SJCRH30 (cell line): Measurements from ENCODE around the gene ITIH4. TPM values are rescaled to one million over a fixed set of nuclear protein-coding genes. Genes with fewer than 3 reads are reported as not detected.
"Not testable (repeated sequence)": the region's sequence is repeated elsewhere in the genome, so short reads cannot be mapped to it uniquely, and the experiment has no call there.

Experiments
- DNase-seq, 2 experiments: peaks; one replicate each; pipeline ENCODE4 v3.0.0-alpha.2; 2015 to 2020
- H3K27ac ChIP-seq: fragments of 250-450 bp; sonication (Bioruptor Pico); 2 replicates; pipeline ENCODE4 v1.5.1; 2020; ENCODE audit warnings: mild to moderate bottlenecking, moderate library complexity
- H3K27me3 ChIP-seq: fragments of 250-450 bp; sonication (Bioruptor Pico); 2 replicates; pipeline ENCODE4 v1.5.1; 2020; ENCODE audit warnings: mild to moderate bottlenecking, moderate library complexity
- H3K36me3 ChIP-seq: fragments of 250-450 bp; sonication (Bioruptor Pico); 2 replicates; pipeline ENCODE4 v1.5.1; 2020; ENCODE audit warnings: mild to moderate bottlenecking, moderate library complexity
- H3K4me1 ChIP-seq: fragments of 250-450 bp; sonication (Bioruptor Pico); 2 replicates; pipeline ENCODE4 v1.5.1; 2020; ENCODE audit warnings: mild to moderate bottlenecking, moderate library complexity
- H3K4me3 ChIP-seq: fragments of 250-450 bp; sonication (Bioruptor Pico); 2 replicates; pipeline ENCODE4 v1.5.1; 2020; ENCODE audit warnings: mild to moderate bottlenecking, moderate library complexity
- H3K9me3 ChIP-seq: fragments of 250-450 bp; sonication (Bioruptor Pico); replicated peaks from 2 replicates; pipeline ENCODE4 v1.5.1; 2020; ENCODE audit warnings: mild to moderate bottlenecking, moderate library complexity
- total RNA-seq: library from RNA; depleted of rRNA; stranded (reverse); fragments of >200 nt; shearing (Covaris generic); gene quantifications from 2 replicates; pipeline ENCODE4 v1.2.3, GENCODE V29; 2014

ITIH4 gene
- total RNA-seq, 1 experiment from 2014 or later, result not detected

DNA sequence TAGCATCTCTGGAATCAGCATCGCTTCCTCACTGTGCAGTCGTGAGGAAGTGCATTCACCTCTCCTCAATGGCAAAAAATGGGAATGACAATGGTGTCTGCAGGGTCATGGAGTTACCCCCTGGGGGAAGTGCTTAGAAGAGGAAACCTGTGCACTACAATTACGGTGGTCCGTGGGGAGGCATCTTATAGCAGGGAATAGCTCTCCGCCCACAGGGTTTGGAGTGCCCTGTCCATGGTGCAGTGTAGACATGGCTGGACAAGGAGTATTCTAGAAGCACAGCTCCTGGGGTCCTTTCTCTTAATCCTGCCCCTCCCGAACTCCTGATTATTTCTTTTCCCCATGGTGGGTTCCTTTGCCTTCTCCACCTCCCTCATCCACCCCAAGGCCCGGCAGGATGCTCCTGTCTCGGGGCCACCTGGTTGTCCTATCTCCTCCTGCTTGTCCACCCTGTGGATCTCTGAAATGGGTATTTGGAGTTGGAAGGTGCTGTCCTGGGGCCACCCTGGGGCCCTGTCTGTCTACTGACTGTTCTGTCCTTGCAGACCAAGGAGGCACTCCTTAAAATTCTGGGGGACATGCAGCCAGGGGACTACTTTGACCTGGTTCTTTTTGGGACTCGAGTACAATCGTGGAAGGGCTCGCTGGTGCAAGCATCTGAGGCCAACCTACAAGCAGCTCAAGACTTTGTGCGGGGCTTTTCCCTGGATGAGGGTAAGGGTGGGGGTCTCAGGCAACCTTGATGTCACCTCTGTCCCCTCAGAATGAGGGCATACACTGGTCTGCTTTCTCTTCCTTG, 47.9 kb downstream of the ITIH4 start:
- Histone ChIP-seq H3K4me1 (no peaks in the 10 kb centered on the region), H3K27me3 (no peaks in the 10 kb centered on the region), H3K36me3 (no peaks in the 10 kb centered on the region), H3K4me3 (no peak overlapping the region), H3K9me3 (no peaks in the 10 kb centered on the region), H3K27ac (no peak overlapping the region)
- no peak for DNase-seq

DNA sequence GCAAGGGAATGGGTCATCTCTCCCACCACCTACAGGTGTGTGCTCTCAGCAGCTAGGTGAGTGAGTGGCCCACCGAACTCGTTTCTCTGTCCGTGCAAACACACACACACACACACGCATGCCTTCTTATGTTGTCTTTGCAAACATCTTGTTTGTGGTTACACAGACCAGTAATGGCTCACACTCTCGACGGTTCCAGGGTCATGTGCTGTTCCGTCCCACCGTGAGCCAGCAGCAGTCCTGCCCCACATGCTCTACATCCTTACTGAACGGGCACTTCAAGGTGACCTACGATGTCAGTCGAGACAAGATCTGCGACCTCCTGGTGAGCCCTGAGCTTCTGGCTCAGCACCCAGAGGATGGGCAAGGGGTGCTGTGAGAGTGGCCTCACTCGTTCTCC, 48.7 kb downstream of the ITIH4 start:
- H3K27ac ChIP-seq, result no peak overlapping the region
- no peak for DNase-seq
- no peaks in the 10 kb centered on the region for H3K36me3 ChIP-seq
- no peak overlapping the region for H3K4me3 ChIP-seq
- no peaks in the 10 kb centered on the region for H3K27me3 ChIP-seq
- no peaks in the 10 kb centered on the region for H3K4me1 ChIP-seq
- no peaks in the 10 kb centered on the region for H3K9me3 ChIP-seq

DNA sequence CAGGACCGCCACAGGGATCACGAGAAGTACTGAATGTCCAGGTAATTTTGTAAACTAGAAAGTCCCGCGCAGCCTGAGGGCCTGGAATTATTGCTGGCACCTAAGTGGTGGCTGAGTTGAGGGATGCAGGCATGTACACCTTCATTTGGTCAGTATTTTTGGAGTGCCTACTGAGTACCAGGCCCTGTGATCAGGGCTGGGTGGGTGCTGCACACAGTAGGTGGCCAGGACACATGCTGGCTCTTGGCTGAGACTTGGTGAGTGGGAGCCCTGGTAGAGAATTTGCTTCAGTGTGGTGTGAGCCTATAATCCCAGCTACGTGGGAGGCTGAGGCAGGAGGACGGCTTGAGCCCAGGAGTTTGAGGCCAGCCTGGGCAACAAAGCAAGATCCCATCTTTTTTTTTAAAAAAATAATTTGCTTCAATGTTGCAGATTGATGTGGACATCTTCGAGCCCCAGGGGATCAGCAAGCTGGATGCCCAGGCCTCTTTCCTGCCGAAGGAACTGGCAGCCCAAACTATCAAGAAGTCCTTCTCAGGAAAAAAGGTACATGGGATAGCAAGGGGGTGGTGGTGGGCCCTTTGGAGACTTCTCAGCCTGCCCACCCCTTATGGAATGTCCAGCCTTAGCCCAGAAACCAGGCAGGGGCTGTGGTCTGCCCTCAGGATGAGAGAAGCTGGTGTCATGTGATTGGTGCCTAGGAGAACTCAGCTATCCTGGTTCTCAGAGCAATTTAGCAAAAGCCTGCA, 50.5 kb downstream of the ITIH4 start:
- no peak for DNase-seq
- H3K27me3 ChIP-seq, result no peaks in the 10 kb centered on the region
- H3K4me1 ChIP-seq, result no peaks in the 10 kb centered on the region
- H3K9me3 ChIP-seq, result no peaks in the 10 kb centered on the region
- H3K36me3 ChIP-seq, result no peaks in the 10 kb centered on the region
- no peak overlapping the region for H3K27ac ChIP-seq
- no peak overlapping the region for H3K4me3 ChIP-seq

- no peaks in the 10 kb centered on the region for H3K27me3 ChIP-seq
- H3K36me3 ChIP-seq, result no peaks in the 10 kb centered on the region
- no peak overlapping the region for H3K27ac ChIP-seq
- H3K4me1 ChIP-seq, result no peaks in the 10 kb centered on the region
- DNase-seq, result no peak
- no peaks in the 10 kb centered on the region for H3K9me3 ChIP-seq
- no peak overlapping the region for H3K4me3 ChIP-seq
These were observed 51.2 kb downstream of the ITIH4 start for GRCh38 chr3:52779011-52779836.

DNA sequence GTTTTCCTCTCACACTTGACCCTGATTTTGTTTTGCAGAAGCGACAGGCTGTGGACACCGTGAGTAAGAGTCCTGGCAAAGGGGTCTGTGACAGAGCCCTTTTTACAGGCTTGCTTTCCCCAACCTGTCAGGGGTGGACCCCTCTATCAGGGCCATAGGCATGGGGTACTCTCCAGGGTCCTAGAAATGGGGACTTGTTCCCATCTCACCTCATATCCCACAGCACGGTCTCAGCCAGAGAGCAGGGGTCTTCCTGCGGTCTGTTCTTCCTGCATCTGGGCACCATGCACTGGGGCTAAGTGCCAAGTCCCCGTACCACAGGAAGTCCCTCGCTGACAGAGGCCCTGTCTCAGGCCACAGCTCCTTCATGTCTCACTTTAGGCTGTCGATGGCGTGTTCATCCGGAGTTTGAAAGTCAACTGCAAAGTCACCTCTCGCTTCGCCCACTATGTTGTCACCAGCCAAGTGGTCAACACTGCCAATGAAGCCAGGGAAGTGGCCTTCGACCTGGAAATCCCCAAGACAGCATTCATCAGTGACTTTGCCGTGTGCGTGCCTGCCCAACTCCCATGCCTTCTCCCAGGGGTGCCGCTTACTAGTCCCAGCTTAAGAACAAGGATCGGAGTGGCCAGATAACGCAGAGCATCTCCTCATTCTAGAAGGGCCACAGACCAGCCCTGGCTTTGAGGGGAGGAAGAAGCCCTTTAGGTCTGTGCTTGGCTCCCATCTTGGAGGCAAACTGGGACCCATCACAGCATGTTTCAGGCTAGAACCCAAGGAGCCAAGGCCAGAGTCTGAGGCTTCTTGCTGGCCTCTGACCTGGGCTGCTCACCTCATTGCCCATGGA, 52.3 kb downstream of the ITIH4 start:
- Histone ChIP-seq H3K36me3 (no peaks in the 10 kb centered on the region), H3K27ac (no peak overlapping the region)
- DNase-seq, result no peak

GRCh38 chr3:52777127-52777958, 53.1 kb downstream of the ITIH4 start, which contains the start of gene ITIH1:
ITIH1 (plus strand) TSS chr3:52777599; CDS start chr3:52777616, 17 bp downstream.
- Histone ChIP-seq H3K36me3 (no peaks in the 10 kb centered on the region), H3K4me3 (no peak within 1 kb of the TSS), H3K4me1 (no peaks in the 10 kb centered on the region), H3K27ac (no peak within 1 kb of the TSS), H3K9me3 (no peaks in the 10 kb centered on the region), H3K27me3 (no peaks in the 10 kb centered on the region)
- DNase-seq, result no peak

More for the DNA sequence above, 52.3 kb downstream of the ITIH4 start:
- Histone ChIP-seq H3K4me1 (no peaks in the 10 kb centered on the region), H3K9me3 (no peaks in the 10 kb centered on the region), H3K27me3 (no peaks in the 10 kb centered on the region), H3K4me3 (no peak overlapping the region)

GRCh38 chr3:52776486-52776885, 54.0 kb downstream of the ITIH4 start:
- not testable (repeated sequence) for H3K36me3 ChIP-seq, H3K27ac ChIP-seq, H3K4me3 ChIP-seq, DNase-seq, H3K27me3 ChIP-seq, H3K9me3 ChIP-seq, H3K4me1 ChIP-seq

- Histone ChIP-seq H3K27ac (no peak overlapping the region), H3K36me3 (no peaks in the 10 kb centered on the region), H3K9me3 (no peaks in the 10 kb centered on the region), H3K4me1 (no peaks in the 10 kb centered on the region), H3K4me3 (no peak overlapping the region), H3K27me3 (no peaks in the 10 kb centered on the region)
- DNase-seq, result no peak
These were observed 54.6 kb downstream of the ITIH4 start for GRCh38 chr3:52775877-52776276.

DNA sequence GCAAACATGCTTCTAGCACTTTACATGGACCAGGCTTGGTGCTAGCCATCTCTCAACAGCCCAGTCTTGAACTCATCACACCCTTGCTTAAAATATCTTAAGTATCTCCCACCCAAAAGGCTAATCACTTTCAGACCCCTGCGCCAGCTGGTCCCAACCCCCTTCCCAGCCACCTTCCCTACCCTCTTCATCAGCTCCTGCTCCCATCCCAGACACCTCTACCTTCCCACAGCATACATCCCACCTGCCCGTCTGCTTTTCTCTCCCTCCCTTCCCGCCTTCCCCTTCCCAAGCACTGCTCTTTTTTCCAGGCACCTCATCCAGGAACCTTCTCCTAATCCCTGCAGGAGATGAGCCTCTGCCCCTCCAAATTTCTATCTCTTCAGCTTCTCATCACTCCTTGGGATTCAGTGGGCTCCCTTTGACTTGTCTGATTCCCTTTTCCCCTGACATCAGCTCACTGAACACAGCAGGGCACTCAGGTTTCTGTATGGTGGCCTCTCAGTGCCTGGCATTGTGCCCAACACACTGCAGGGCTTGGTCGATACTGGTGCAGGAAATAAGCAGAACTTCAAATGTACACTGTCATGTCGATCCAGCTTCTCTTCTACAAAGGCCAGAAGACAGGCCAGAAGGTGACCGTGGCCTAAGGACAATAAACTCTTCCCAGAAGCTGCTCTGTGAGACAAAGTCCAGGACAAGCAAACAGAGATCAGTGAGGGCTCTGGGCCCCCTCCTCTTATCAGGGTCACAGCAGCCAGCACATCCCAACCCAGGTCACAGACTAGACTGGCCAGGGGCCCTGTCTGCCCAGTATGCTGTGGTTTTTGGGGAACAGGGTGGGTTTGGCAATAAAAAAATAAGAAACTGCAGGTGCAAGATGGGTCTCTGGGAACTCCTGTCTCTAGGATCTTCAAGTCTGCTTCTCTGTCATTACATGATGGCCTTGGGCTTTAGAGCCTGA, 55.3 kb downstream of the ITIH4 start:
- no peaks in the 10 kb centered on the region for H3K27me3 ChIP-seq
- H3K27ac ChIP-seq, result no peak overlapping the region
- H3K36me3 ChIP-seq, result no peaks in the 10 kb centered on the region
- no peak for DNase-seq
- H3K4me1 ChIP-seq, result no peaks in the 10 kb centered on the region
- no peaks in the 10 kb centered on the region for H3K9me3 ChIP-seq
- H3K4me3 ChIP-seq, result no peak overlapping the region

GRCh38 chr3:52774066-52774713, 56.3 kb downstream of the ITIH4 start:
- no peak overlapping the region for H3K27ac ChIP-seq
- no peaks in the 10 kb centered on the region for H3K4me1 ChIP-seq
- no peak for DNase-seq
- no peaks in the 10 kb centered on the region for H3K27me3 ChIP-seq
- no peaks in the 10 kb centered on the region for H3K36me3 ChIP-seq
- H3K9me3 ChIP-seq, result no peaks in the 10 kb centered on the region
- no peak overlapping the region for H3K4me3 ChIP-seq

GRCh38 chr3:52773361-52774065, 57.0 kb downstream of the ITIH4 start:
- Histone ChIP-seq H3K4me3 (no peak overlapping the region), H3K27me3 (no peaks in the 10 kb centered on the region), H3K9me3 (no peaks in the 10 kb centered on the region), H3K27ac (no peak overlapping the region), H3K4me1 (no peaks in the 10 kb centered on the region), H3K36me3 (no peaks in the 10 kb centered on the region; the same call in 1 of the 2 replicates)
- no peak for DNase-seq

- Histone ChIP-seq H3K27me3 (no peaks in the 10 kb centered on the region), H3K4me1 (no peaks in the 10 kb centered on the region), H3K9me3 (no peaks in the 10 kb centered on the region), H3K27ac (no peak overlapping the region), H3K36me3 (no peaks in the 10 kb centered on the region; the same call in 1 of the 2 replicates), H3K4me3 (no peak overlapping the region)
- no peak for DNase-seq
These were observed 58.8 kb downstream of the ITIH4 start for GRCh38 chr3:52771702-52772101.
